IMR-90 (cell line): Measurements from ENCODE around the gene PDCD6IP. TPM values are rescaled to one million over a fixed set of nuclear protein-coding genes. Genes with fewer than 3 reads are reported as not detected.

Experiments used
- ATAC-seq: fragments of 200-7000 bp; cut with Tn5 transposase; 2 replicates; pipeline ENCODE4 v1.9.1; 2020; ENCODE audit warnings: low read depth, mild to moderate bottlenecking, moderate library complexity
- BruUV-seq: library from RNA; stranded (reverse); fragments of 400-500 nt; replicated peaks from 2 replicates; lab custom pipeline; 2021; lab: Mats Ljungman, UMichigan
- CTCF ChIA-PET: fragments of 300-600 bp; formaldehyde crosslinking; extraction: SDS; loops from one replicate; lab custom pipeline; 2021; ENCODE audit warnings: antibody characterized with exemption; lab: Yijun Ruan, JAX
- POLR2A ChIA-PET: fragments of 300-600 bp; sonication (Branson Sonifier 250); formaldehyde crosslinking; loops from one replicate; lab custom pipeline; 2022; ENCODE audit warnings: antibody characterized with exemption; ENCODE audit not compliant: unreplicated experiment; lab: Charles Lee
- DNase-seq: peaks from one replicate; pipeline ENCODE4 v3.0.0; 2013
- H2AFZ ChIP-seq: replicated peaks from 2 replicates; pipeline ENCODE3; 2013; ENCODE audit warnings: low read length, mild to moderate bottlenecking; ENCODE audit not compliant: poor library complexity
- H2AK5ac ChIP-seq: 2 replicates; pipeline ENCODE4 v1.6.1; 2013; ENCODE audit warnings: low read depth, low read length, inconsistent platforms
- H2AK9ac ChIP-seq: replicated peaks from 2 replicates; pipeline ENCODE3; 2013; ENCODE audit warnings: mild to moderate bottlenecking, low read depth, low read length, moderate library complexity; ENCODE audit not compliant: poor library complexity
- H2BK120ac ChIP-seq: 2 replicates; pipeline ENCODE4 v1.6.1; 2013; ENCODE audit warnings: low read depth, low read length, inconsistent platforms
- H2BK15ac ChIP-seq: 3 replicates; pipeline ENCODE4 v1.6.1; 2013; ENCODE audit warnings: low read depth, low read length, inconsistent platforms
- H2BK20ac ChIP-seq: 2 replicates; pipeline ENCODE4 v1.6.1; 2013; ENCODE audit warnings: low read depth, mild to moderate bottlenecking, inconsistent platforms, low read length, moderate library complexity
- H2BK5ac ChIP-seq: 2 replicates; pipeline ENCODE4 v1.6.1; 2013; ENCODE audit warnings: mild to moderate bottlenecking, low read depth, low read length, inconsistent platforms; ENCODE audit not compliant: poor library complexity, severe bottlenecking
- H3K14ac ChIP-seq: replicated peaks from 2 replicates; pipeline ENCODE4 v1.6.1; 2013; ENCODE audit warnings: low read depth, low read length, inconsistent platforms
- H3K18ac ChIP-seq: 2 replicates; pipeline ENCODE4 v1.6.1; 2013; ENCODE audit warnings: low read depth, low read length, control low read depth
- H3K23ac ChIP-seq: 2 replicates; pipeline ENCODE4 v1.6.1; 2013; ENCODE audit warnings: low read depth, low read length, inconsistent platforms
- H3K27ac ChIP-seq: 2 replicates; pipeline ENCODE4 v1.5.1; 2013; ENCODE audit warnings: mild to moderate bottlenecking, control low read depth, low read length; ENCODE audit not compliant: insufficient read depth
- H3K27me3 ChIP-seq: 2 replicates; pipeline ENCODE4 v1.6.1; 2013; ENCODE audit warnings: low read length; ENCODE audit not compliant: control insufficient read depth, insufficient read depth
- H3K36me3 ChIP-seq: 2 replicates; pipeline ENCODE4 v1.6.1; 2013; ENCODE audit warnings: low read length, mixed read lengths; ENCODE audit not compliant: control insufficient read depth, insufficient read depth
- H3K4ac ChIP-seq: 2 replicates; pipeline ENCODE4 v1.6.1; 2013; ENCODE audit warnings: low read depth, low read length, inconsistent platforms
- H3K4me1 ChIP-seq: 2 replicates; pipeline ENCODE4 v1.6.1; 2013; ENCODE audit warnings: low read length, mixed read lengths; ENCODE audit not compliant: control insufficient read depth, insufficient read depth
- H3K4me2 ChIP-seq: 2 replicates; pipeline ENCODE4 v1.6.1; 2013; ENCODE audit warnings: low read depth, mild to moderate bottlenecking, control low read depth, low read length, moderate library complexity
- H3K4me3 ChIP-seq: 2 replicates; pipeline ENCODE4 v1.5.1; 2013; ENCODE audit warnings: low read depth, mild to moderate bottlenecking, control low read depth, low read length, moderate library complexity; ENCODE audit not compliant: insufficient read depth
- H3K56ac ChIP-seq: 2 replicates; pipeline ENCODE4 v1.6.1; 2013; ENCODE audit warnings: low read length, inconsistent platforms; ENCODE audit not compliant: insufficient read depth; ENCODE audit errors: extremely low read depth
- H3K79me1 ChIP-seq, 2 experiments: 2 replicates each; pipeline ENCODE4 v1.6.1; 2013; ENCODE audit warnings: low read length in 2 of 2, inconsistent platforms in 1 of 2, low read depth in 1 of 2
- H3K9ac ChIP-seq: 2 replicates; pipeline ENCODE4 v1.6.1; 2013; ENCODE audit warnings: low read depth, low read length, control low read depth
- H3K9me1 ChIP-seq: 2 replicates; pipeline ENCODE4 v1.6.1; 2013; ENCODE audit warnings: low read length, inconsistent platforms; ENCODE audit not compliant: insufficient read depth
- H3K9me3 ChIP-seq: 2 replicates; pipeline ENCODE4 v1.6.1; 2013; ENCODE audit warnings: low read length; ENCODE audit not compliant: control insufficient read depth, insufficient read depth
- H4K20me1 ChIP-seq: 2 replicates; pipeline ENCODE4 v1.6.1; 2013; ENCODE audit warnings: low read length, inconsistent platforms; ENCODE audit not compliant: insufficient read depth
- H4K5ac ChIP-seq: 2 replicates; pipeline ENCODE4 v1.6.1; 2013; ENCODE audit warnings: mild to moderate bottlenecking, low read depth, low read length, control low read depth
- H4K8ac ChIP-seq, 2 experiments: 2 replicates each; pipeline ENCODE4 v1.6.1; 2013; ENCODE audit warnings: low read depth in 2 of 2, low read length in 2 of 2, control low read depth in 1 of 2, inconsistent platforms in 1 of 2
- H4K91ac ChIP-seq: 2 replicates; pipeline ENCODE4 v1.6.1; 2013; ENCODE audit warnings: low read depth, low read length, inconsistent platforms; ENCODE audit not compliant: insufficient read depth
- BHLHE40 ChIP-seq: fragments of 150-350 bp; IDR thresholded peaks from 2 replicates; pipeline ENCODE4 v1.6.1; 2016; ENCODE audit warnings: mild to moderate bottlenecking, low read depth, low read length
- CEBPB ChIP-seq: IDR thresholded peaks from 2 replicates; pipeline ENCODE4 v1.6.1; 2012; ENCODE audit warnings: low read depth, low read length, improper control_type of control experiment
- CHD1 ChIP-seq: IDR thresholded peaks from 2 replicates; pipeline ENCODE4 v1.6.1; 2012; ENCODE audit warnings: low read depth, low read length, improper control_type of control experiment
- FOS ChIP-seq: fragments of 150-350 bp; IDR thresholded peaks from 2 replicates; pipeline ENCODE4 v1.6.1; 2016; ENCODE audit warnings: low read depth, low read length
- MAFK ChIP-seq: IDR thresholded peaks from 2 replicates; pipeline ENCODE4 v1.6.1; 2012; ENCODE audit warnings: low read depth, low read length, improper control_type of control experiment
- MAZ ChIP-seq: IDR thresholded peaks from 2 replicates; pipeline ENCODE4 v1.6.1; 2012; ENCODE audit warnings: low read depth, mild to moderate bottlenecking, low read length, improper control_type of control experiment, moderate library complexity, borderline replicate concordance
- MXI1 ChIP-seq: IDR thresholded peaks from 2 replicates; pipeline ENCODE4 v1.6.1; 2012; ENCODE audit warnings: low read depth, mild to moderate bottlenecking, low read length, moderate library complexity, borderline replicate concordance
- NFE2L2 ChIP-seq: fragments of 150-350 bp; IDR thresholded peaks from 2 replicates; pipeline ENCODE4 v1.6.1; 2016; ENCODE audit warnings: low read depth, mild to moderate bottlenecking, low read length
- POLR2A ChIP-seq: IDR thresholded peaks from 2 replicates; pipeline ENCODE4 v1.6.1; 2012; ENCODE audit warnings: mild to moderate bottlenecking, low read depth, low read length
- RAD21 ChIP-seq: IDR thresholded peaks from 2 replicates; pipeline ENCODE4 v1.6.1; 2012; ENCODE audit warnings: low read length, improper control_type of control experiment
- RCOR1 ChIP-seq: IDR thresholded peaks from 2 replicates; pipeline ENCODE4 v1.6.1; 2012; ENCODE audit warnings: mild to moderate bottlenecking, low read length, improper control_type of control experiment; ENCODE audit not compliant: insufficient replicate concordance
- RFX5 ChIP-seq: IDR thresholded peaks from 2 replicates; pipeline ENCODE4 v1.8.0; 2012; ENCODE audit warnings: low read depth, mild to moderate bottlenecking, low read length, moderate library complexity
- SMC3 ChIP-seq: fragments of 150-350 bp; IDR thresholded peaks from 2 replicates; pipeline ENCODE4 v1.6.1; 2016; ENCODE audit warnings: low read depth, mild to moderate bottlenecking, antibody characterized with exemption, low read length, moderate library complexity
- WGBS, 2 experiments: methylation state at CpG; one replicate each; pipeline versions ENCODE4 v1.1.5 to v1.1.7; 2013; ENCODE audit warnings: missing lambda C conversion rate in 2 of 2; ENCODE audit not compliant: insufficient read length in 1 of 2; ENCODE audit errors: extremely low coverage in 2 of 2; 5-methylcytosine and 5-hydroxymethylcytosine counted together
- dilution Hi-C: fragments of 300-500 bp; cut with HindIII; formaldehyde crosslinking; loops from one replicate; pipeline ENCODE4 v1.14.3; 2018; ENCODE audit warnings: low sequenced_read_pairs; ENCODE audit not compliant: unreplicated experiment
- in situ Hi-C: fragments of 300-500 bp; cut with MboI; formaldehyde crosslinking; loops from 3 replicates; pipeline ENCODE4 v1.14.3; 2019; ENCODE audit warnings: low sequenced_read_pairs, inconsistent platforms, mixed read lengths
- intact Hi-C: fragments of 100-400 bp; cut with micrococcal nuclease; formaldehyde crosslinking; loops from 2 replicates; pipeline ENCODE4 v1.10.0; 2022
- polyA plus RNA-seq, 3 experiments: library from polyadenylated mRNA; depleted of rRNA; stranded (reverse); fragments of >200 nt; gene quantifications; 2 replicates each; pipeline ENCODE4 v1.2.3, GENCODE V29; 2012; ENCODE audit warnings: low replicate concordance in 1 of 3
- total RNA-seq: library from RNA; depleted of rRNA; stranded (reverse); fragments of >200 nt; gene quantifications from 2 replicates; pipeline ENCODE4 v1.2.3, GENCODE V29; 2012
- TF ChIP-seq, protein P1 (sequence below): fragments of 150-350 bp; IDR thresholded peaks from 2 replicates; pipeline ENCODE4 v1.6.1; 2016; ENCODE audit warnings: low read depth, mild to moderate bottlenecking, low read length, moderate library complexity, borderline replicate concordance
- TF ChIP-seq, protein P2 (sequence below): fragments of 150-350 bp; IDR thresholded peaks from 2 replicates; pipeline ENCODE4 v1.6.1; 2017; ENCODE audit warnings: mild to moderate bottlenecking, antibody characterized with exemption, low read length, low read depth
- TF ChIP-seq, protein P3 (sequence below): conservative IDR thresholded peaks from 2 replicates; pipeline ENCODE4 v1.5.1; 2012; ENCODE audit warnings: mild to moderate bottlenecking, low read depth, low read length, improper control_type of control experiment

PDCD6IP gene
- total and polyA plus RNA-seq, 2 of the 4 experiments (the other 2 are of a cell fraction), result 68.1 to 78.3 TPM

DNA sequence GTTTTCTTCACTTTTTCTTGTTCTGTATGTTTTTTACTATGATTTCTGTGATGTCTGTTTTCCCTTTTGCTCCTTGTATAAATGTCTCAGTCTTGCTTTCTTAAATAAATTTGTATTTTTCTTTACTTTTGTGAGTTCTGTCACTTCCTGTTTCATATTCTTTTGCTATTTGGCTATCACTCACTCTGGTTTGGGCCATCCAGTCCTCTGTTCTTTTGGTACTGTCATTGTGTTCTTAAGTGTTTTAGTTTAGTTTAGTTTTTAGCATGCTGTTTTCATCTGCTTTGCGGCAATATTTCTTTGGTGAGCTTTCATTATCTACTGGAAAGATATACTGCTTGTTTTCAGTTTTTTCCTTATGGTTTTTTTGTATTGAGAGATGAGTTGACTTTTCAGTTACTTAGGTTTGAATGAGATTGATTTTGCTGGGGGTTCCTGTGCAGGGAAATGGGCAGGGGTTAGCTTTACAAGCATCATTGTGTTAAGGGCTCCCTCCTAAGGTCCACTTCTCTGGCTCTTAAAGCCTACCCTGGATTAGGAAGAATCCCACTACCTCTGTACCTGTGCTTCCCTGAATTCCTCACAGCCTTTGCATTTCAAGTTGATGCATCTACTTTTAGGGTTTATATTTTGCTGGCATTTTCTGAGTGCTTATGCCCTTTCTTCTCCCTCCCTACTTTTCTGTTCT, 35.1 kb downstream of the PDCD6IP start:
- ATAC-seq (no peak), DNase-seq (no peak)
- Histone ChIP-seq H3K27me3 (no peaks in the 10 kb centered on the region), H3K27ac (no peak overlapping the region), H3K4me1 (peaks cover 3% of the 10 kb centered on the region), H3K4ac (no peak overlapping the region), H2BK20ac (no peak overlapping the region), H2BK15ac (no peak overlapping the region), H3K14ac (no peak overlapping the region), H3K18ac (no peak overlapping the region), H3K4me2 (no peak overlapping the region), H2AFZ (no peak overlapping the region), H2BK5ac (no peak overlapping the region), H2BK120ac (no peak overlapping the region), H3K23ac (no peak overlapping the region), H4K91ac (no peak overlapping the region), H3K9me3 (no peaks in the 10 kb centered on the region), H3K36me3 (peaks cover 16% of the 10 kb centered on the region), H2AK9ac (no peak overlapping the region), H3K9ac (no peak overlapping the region), H4K5ac (no peak overlapping the region), H3K4me3 (no peak overlapping the region), H3K79me1 (peaks cover 19 to 31% of the 10 kb centered on the region in 2 experiments), H2AK5ac (no peak overlapping the region), H4K20me1 (no peaks in the 10 kb centered on the region), H3K9me1 (no peaks in the 10 kb centered on the region), H4K8ac (no peak overlapping the region), H3K56ac (no peak overlapping the region)
- dilution Hi-C loops (no loop called here), intact Hi-C loops (no loop called here), in situ Hi-C loops (no loop called here)
- no TSS peak for BruUV-seq
- 100% methylated on average over 1 of the region's 1 CpG; no CpG with 5 or more reads in 1 of the 2 experiments for WGBS, 2 experiments
- TF ChIP-seq, protein P1, sequence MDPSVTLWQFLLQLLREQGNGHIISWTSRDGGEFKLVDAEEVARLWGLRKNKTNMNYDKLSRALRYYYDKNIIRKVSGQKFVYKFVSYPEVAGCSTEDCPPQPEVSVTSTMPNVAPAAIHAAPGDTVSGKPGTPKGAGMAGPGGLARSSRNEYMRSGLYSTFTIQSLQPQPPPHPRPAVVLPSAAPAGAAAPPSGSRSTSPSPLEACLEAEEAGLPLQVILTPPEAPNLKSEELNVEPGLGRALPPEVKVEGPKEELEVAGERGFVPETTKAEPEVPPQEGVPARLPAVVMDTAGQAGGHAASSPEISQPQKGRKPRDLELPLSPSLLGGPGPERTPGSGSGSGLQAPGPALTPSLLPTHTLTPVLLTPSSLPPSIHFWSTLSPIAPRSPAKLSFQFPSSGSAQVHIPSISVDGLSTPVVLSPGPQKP, result no peak
- TF ChIP-seq MXI1 (no peak), MAZ (no peak), CEBPB (no peak), MAFK (no peak), CHD1 (no peak), RCOR1 (no peak), SMC3 (no peak), POLR2A (no peak), RAD21 (no peak), FOS (no peak), RFX5 (no peak), NFE2L2 (no peak), BHLHE40 (no peak)
- TF ChIP-seq, protein P2, sequence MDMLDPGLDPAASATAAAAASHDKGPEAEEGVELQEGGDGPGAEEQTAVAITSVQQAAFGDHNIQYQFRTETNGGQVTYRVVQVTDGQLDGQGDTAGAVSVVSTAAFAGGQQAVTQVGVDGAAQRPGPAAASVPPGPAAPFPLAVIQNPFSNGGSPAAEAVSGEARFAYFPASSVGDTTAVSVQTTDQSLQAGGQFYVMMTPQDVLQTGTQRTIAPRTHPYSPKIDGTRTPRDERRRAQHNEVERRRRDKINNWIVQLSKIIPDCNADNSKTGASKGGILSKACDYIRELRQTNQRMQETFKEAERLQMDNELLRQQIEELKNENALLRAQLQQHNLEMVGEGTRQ, result no peak
- TF ChIP-seq, protein P3, sequence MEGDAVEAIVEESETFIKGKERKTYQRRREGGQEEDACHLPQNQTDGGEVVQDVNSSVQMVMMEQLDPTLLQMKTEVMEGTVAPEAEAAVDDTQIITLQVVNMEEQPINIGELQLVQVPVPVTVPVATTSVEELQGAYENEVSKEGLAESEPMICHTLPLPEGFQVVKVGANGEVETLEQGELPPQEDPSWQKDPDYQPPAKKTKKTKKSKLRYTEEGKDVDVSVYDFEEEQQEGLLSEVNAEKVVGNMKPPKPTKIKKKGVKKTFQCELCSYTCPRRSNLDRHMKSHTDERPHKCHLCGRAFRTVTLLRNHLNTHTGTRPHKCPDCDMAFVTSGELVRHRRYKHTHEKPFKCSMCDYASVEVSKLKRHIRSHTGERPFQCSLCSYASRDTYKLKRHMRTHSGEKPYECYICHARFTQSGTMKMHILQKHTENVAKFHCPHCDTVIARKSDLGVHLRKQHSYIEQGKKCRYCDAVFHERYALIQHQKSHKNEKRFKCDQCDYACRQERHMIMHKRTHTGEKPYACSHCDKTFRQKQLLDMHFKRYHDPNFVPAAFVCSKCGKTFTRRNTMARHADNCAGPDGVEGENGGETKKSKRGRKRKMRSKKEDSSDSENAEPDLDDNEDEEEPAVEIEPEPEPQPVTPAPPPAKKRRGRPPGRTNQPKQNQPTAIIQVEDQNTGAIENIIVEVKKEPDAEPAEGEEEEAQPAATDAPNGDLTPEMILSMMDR, result no peak
- POLR2A ChIA-PET, result no interaction called here
- CTCF ChIA-PET, result no interaction called here
